Measurements from ENCODE around the gene EIPR1.

DNA sequence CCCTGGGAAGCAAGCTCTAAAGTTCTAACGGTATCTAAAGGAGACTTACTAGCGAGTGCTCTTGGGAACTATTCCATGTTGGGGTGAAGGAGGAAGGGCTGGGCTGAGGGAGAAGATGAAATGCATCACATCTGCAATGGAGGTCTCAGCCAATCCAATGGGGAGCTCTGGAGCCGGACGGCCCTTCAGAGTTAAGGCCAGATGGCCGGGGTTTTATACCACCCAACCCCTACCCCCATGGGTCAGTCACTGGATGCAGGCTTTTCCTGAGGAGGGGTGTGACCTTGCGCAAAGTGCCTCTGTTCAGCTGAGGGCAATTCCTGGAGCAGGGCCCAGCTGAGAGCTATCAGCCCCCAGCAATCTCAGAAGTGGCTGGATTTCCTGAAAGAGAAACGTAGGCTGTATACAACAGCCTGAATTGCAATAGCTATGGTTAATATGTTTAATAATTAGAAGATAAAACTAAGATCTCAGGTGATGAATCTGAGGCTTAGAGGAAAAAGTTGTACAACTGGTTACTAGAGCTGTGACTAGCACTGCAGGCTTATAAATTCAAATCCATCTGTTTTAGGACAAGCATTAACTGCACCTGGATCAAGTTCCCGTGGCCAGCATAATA lies 21.6 kb downstream of the EIPR1 start:
- TF ChIP-seq, protein P1, sequence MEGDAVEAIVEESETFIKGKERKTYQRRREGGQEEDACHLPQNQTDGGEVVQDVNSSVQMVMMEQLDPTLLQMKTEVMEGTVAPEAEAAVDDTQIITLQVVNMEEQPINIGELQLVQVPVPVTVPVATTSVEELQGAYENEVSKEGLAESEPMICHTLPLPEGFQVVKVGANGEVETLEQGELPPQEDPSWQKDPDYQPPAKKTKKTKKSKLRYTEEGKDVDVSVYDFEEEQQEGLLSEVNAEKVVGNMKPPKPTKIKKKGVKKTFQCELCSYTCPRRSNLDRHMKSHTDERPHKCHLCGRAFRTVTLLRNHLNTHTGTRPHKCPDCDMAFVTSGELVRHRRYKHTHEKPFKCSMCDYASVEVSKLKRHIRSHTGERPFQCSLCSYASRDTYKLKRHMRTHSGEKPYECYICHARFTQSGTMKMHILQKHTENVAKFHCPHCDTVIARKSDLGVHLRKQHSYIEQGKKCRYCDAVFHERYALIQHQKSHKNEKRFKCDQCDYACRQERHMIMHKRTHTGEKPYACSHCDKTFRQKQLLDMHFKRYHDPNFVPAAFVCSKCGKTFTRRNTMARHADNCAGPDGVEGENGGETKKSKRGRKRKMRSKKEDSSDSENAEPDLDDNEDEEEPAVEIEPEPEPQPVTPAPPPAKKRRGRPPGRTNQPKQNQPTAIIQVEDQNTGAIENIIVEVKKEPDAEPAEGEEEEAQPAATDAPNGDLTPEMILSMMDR (IDR thresholded peaks at IDR 0.05; ENCODE audit: insufficient read depth, low read length, poor library complexity, severe bottlenecking), result no peak
- no peak for TF ChIP-seq EZH2phosphoT487 (conservative IDR thresholded peaks at IDR 0.05; ENCODE audit: low read length)
